ENCODE measurements around the gene PTGDS.

The PTGDS gene

DNA sequence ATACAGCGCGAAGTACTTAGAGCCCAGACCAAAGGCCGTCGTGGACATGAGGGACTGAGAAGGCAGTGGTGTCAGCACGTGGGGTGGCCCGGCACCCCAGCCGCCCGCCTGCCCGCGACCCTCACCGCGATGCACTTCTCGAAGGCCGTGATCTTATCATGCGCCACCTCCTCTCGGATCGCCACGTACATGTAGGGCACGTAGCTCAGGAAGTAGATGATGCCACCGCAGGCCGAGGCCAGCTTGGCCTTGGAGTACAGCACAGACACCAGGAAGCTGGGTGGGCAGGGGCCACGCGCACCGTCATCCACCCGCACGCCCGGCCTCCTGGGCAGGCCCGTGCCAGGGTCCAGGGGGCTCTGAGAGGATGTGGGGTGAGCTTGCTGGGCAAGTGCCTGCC lies 39.8 kb downstream of the PTGDS start:
- Histone ChIP-seq H3K36me3 (ENCODE audit: control insufficient read depth in 2 of 2, insufficient read depth in 1 of 2, low read length in 2 of 2) (peaks cover 0 to 55% of the 10 kb centered on the region in 2 experiments; a peak in 1 of 3 replicates), H3K27ac (ENCODE audit: extremely low read depth, low read depth, low read length) (no peak overlapping the region), H3K4me3 (ENCODE audit: low read depth, low read length) (no peak overlapping the region), H3K4me1 (ENCODE audit: control insufficient read depth, insufficient read depth, low read length) (no peaks in the 10 kb centered on the region), H3K9me3 (ENCODE audit: control insufficient read depth, insufficient read depth, low read depth, low read length) (no peaks in the 10 kb centered on the region)
- POLR2A ChIA-PET = interaction anchor here (0.6 kb wide), 1 partner anchor 17 kb away, joined by 6 read pairs; no protein-coding TSS in a partner anchor
- CTCF ChIA-PET = interaction anchor here (0.5 to 5.1 kb wide), 2 partner anchors 10 to 12 kb away, joined by 3 to 25 read pairs; no protein-coding TSS in a partner anchor
- TF ChIP-seq, protein P1, sequence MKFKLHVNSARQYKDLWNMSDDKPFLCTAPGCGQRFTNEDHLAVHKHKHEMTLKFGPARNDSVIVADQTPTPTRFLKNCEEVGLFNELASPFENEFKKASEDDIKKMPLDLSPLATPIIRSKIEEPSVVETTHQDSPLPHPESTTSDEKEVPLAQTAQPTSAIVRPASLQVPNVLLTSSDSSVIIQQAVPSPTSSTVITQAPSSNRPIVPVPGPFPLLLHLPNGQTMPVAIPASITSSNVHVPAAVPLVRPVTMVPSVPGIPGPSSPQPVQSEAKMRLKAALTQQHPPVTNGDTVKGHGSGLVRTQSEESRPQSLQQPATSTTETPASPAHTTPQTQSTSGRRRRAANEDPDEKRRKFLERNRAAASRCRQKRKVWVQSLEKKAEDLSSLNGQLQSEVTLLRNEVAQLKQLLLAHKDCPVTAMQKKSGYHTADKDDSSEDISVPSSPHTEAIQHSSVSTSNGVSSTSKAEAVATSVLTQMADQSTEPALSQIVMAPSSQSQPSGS (tag by site-specific recombination; IDR thresholded peaks at IDR 0.05; ENCODE audit: low read depth) = no peak
- TF ChIP-seq ZFP41 (tag by site-specific recombination; IDR thresholded peaks at IDR 0.05; ENCODE audit: borderline replicate concordance) = no peak
- TF ChIP-seq, protein P2, sequence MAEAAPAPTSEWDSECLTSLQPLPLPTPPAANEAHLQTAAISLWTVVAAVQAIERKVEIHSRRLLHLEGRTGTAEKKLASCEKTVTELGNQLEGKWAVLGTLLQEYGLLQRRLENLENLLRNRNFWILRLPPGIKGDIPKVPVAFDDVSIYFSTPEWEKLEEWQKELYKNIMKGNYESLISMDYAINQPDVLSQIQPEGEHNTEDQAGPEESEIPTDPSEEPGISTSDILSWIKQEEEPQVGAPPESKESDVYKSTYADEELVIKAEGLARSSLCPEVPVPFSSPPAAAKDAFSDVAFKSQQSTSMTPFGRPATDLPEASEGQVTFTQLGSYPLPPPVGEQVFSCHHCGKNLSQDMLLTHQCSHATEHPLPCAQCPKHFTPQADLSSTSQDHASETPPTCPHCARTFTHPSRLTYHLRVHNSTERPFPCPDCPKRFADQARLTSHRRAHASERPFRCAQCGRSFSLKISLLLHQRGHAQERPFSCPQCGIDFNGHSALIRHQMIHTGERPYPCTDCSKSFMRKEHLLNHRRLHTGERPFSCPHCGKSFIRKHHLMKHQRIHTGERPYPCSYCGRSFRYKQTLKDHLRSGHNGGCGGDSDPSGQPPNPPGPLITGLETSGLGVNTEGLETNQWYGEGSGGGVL (tag by site-specific recombination; IDR thresholded peaks at IDR 0.05) = no peak
- no peak for TF ChIP-seq FEZF1 (tag by site-specific recombination; IDR thresholded peaks at IDR 0.05)
- TF ChIP-seq ZNF302 (tag by site-specific recombination; IDR thresholded peaks at IDR 0.05; ENCODE audit: low read depth) = no peak
- no peak for TF ChIP-seq ZNF791 (tag by site-specific recombination; IDR thresholded peaks at IDR 0.05)
- no peak for TF ChIP-seq ZNF114 (tag by site-specific recombination; IDR thresholded peaks at IDR 0.05)
- no peak for TF ChIP-seq ZNF354C (tag by site-specific recombination; IDR thresholded peaks at IDR 0.05; ENCODE audit: borderline replicate concordance, low read depth)
- TF ChIP-seq ZSCAN30 (tag by site-specific recombination; IDR thresholded peaks at IDR 0.05) = no peak
- TF ChIP-seq, protein P3, sequence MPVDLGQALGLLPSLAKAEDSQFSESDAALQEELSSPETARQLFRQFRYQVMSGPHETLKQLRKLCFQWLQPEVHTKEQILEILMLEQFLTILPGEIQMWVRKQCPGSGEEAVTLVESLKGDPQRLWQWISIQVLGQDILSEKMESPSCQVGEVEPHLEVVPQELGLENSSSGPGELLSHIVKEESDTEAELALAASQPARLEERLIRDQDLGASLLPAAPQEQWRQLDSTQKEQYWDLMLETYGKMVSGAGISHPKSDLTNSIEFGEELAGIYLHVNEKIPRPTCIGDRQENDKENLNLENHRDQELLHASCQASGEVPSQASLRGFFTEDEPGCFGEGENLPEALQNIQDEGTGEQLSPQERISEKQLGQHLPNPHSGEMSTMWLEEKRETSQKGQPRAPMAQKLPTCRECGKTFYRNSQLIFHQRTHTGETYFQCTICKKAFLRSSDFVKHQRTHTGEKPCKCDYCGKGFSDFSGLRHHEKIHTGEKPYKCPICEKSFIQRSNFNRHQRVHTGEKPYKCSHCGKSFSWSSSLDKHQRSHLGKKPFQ (tag by site-specific recombination; IDR thresholded peaks at IDR 0.05) = no peak
- no peak for TF ChIP-seq ZNF830 (tag by site-specific recombination; IDR thresholded peaks at IDR 0.05; ENCODE audit: low read depth)
- TF ChIP-seq, protein P4, sequence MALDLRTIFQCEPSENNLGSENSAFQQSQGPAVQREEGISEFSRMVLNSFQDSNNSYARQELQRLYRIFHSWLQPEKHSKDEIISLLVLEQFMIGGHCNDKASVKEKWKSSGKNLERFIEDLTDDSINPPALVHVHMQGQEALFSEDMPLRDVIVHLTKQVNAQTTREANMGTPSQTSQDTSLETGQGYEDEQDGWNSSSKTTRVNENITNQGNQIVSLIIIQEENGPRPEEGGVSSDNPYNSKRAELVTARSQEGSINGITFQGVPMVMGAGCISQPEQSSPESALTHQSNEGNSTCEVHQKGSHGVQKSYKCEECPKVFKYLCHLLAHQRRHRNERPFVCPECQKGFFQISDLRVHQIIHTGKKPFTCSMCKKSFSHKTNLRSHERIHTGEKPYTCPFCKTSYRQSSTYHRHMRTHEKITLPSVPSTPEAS (tag by site-specific recombination; IDR thresholded peaks at IDR 0.05) = no peak
- no peak for TF ChIP-seq ZNF223 (tag by site-specific recombination; IDR thresholded peaks at IDR 0.05)
- TF ChIP-seq, protein P5, sequence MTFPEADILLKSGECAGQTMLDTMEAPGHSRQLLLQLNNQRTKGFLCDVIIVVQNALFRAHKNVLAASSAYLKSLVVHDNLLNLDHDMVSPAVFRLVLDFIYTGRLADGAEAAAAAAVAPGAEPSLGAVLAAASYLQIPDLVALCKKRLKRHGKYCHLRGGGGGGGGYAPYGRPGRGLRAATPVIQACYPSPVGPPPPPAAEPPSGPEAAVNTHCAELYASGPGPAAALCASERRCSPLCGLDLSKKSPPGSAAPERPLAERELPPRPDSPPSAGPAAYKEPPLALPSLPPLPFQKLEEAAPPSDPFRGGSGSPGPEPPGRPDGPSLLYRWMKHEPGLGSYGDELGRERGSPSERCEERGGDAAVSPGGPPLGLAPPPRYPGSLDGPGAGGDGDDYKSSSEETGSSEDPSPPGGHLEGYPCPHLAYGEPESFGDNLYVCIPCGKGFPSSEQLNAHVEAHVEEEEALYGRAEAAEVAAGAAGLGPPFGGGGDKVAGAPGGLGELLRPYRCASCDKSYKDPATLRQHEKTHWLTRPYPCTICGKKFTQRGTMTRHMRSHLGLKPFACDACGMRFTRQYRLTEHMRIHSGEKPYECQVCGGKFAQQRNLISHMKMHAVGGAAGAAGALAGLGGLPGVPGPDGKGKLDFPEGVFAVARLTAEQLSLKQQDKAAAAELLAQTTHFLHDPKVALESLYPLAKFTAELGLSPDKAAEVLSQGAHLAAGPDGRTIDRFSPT (tag by site-specific recombination; IDR thresholded peaks at IDR 0.05) = no peak
- TF ChIP-seq, protein P6, sequence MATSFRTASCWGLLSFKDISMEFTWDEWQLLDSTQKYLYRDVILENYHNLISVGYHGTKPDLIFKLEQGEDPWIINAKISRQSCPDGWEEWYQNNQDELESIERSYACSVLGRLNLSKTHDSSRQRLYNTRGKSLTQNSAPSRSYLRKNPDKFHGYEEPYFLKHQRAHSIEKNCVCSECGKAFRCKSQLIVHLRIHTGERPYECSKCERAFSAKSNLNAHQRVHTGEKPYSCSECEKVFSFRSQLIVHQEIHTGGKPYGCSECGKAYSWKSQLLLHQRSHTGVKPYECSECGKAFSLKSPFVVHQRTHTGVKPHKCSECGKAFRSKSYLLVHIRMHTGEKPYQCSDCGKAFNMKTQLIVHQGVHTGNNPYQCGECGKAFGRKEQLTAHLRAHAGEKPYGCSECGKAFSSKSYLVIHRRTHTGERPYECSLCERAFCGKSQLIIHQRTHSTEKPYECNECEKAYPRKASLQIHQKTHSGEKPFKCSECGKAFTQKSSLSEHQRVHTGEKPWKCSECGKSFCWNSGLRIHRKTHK (tag by site-specific recombination; IDR thresholded peaks at IDR 0.05) = no peak

All from HEK293 (cell line).